Stimulated activated CD8-positive, alpha-beta memory T cell treated with anti-CD3 and anti-CD28 coated beads, Interleukin-15, amount 100 ng/mL, for 4 hours (primary cell): ENCODE measurements around the gene C4orf36.

Experiments
- DNase-seq, 2 donors: peaks; one replicate each; pipeline ENCODE4 v3.0.0-alpha.2; 2020; ENCODE audit warnings: low read depth in 2 of 2

Gene C4orf36

GRCh38 chr4:86857341-86858052 is 34.7 kb downstream of the C4orf36 start:
- DNase-seq = no peak

DNA sequence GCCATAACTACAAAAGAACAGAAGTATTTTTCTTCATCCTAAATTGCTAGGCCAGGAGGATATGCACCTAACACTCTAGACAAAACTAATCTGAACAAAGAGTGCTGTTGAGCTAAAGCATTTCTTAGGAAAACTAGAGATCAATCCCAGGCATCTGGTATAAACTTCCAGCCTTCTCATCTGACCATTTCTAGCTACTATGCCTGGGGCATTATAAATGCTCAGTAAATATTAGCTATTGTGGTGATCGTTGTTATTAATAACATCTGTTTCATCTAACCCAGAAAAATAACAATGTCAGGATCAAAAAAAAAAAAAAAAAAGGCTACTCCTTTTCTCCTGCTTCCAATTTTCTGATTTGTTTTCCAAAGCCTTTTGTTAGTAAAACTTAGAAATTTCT is 35.3 kb downstream of the C4orf36 start:
- no peak for DNase-seq

GRCh38 chr4:86855572-86855971 is 36.6 kb downstream of the C4orf36 start:
- no peak for DNase-seq

DNA sequence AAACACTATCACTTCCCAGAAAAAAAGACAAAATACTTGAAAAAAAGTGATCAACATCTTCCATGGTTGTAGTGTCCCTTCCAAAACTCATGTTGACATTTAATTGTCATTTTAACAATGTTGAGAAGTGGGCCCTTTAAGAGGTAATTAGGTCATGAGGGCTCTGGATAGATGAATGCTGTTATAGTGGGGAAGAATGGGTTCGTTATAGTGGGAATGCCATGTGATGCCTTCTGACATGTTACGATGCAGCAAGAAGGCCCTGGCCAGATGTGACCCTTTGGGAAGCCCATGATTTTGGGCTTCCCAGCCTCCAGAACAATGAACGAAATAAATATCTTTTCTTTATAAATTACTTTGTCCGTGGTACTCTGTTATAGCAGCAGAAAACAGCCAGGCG is 39.0 kb downstream of the C4orf36 start:
- no peak for DNase-seq

- no peak for DNase-seq
Observed at GRCh38 chr4:86848732-86849619, 43.2 kb downstream of the C4orf36 start, which contains the start of gene SLC10A6. Gene SLC10A6 (minus strand): TSS chr4:86849384. CDS start chr4:86849115, 269 bp downstream.

DNA sequence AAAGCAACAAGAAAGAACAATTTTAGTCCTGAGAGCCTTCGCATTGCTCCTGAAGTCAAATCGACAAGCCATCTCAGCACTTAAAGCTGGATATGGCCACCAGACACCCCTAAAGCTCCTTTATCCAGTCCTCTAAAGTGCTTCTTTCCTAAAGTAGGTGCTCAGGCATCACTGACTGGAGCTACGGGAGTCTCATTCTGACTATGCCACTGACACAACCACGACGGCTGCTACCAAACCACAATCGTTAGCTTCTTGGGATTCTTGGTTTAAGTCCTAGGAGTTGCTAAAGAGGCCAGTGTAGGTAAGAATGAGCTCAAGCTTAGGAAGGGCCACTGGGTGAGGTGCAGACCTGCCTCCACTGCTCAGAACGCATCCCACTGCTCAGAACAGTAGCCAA is 44.1 kb downstream of the C4orf36 start:
- DNase-seq = no peak

DNA sequence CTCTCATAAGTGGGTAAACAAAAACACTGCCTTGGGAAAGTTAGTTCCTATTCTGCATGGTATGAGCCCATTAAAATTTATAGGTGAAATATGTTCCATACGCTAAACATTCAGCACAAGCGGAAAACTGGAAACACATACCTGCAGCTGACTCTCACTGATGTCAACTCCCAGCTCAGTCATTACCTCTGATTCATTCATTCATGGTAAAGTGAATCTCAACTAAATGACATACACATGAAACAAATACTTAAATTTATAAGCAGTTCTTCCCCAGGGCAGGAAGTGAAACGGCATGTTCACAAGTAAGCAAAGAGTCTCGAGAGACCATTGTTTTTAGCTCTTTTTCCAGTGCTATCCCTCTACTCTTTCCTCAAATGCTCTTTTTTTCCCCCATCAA is 44.7 kb downstream of the C4orf36 start:
- DNase-seq = no peak

GRCh38 chr4:86846921-86847320 is 45.3 kb downstream of the C4orf36 start:
- DNase-seq = no peak

- DNase-seq = no peak
Observed at GRCh38 chr4:86845593-86845992, 46.6 kb downstream of the C4orf36 start.

GRCh38 chr4:86841309-86841708 is 50.9 kb downstream of the C4orf36 start:
- no peak for DNase-seq

DNA sequence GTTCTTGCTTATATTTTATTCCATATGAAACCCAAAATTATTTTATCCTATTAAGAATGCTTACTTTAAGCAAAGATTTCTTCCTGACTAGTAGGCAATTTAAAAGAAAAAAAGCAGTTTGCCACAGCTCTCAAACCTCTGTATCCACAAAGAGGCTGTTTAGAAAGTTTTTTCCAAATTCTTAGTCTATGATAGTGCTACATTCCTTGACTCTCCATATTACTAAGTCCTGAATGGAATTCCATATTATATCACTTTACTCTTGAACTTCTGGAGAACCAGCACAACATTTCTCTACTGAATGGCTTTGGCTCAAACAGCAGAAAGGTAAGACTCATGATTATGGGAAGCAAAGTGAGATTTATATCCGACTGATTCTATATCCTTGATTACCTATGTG is 51.4 kb downstream of the C4orf36 start:
- DNase-seq = no peak

DNA sequence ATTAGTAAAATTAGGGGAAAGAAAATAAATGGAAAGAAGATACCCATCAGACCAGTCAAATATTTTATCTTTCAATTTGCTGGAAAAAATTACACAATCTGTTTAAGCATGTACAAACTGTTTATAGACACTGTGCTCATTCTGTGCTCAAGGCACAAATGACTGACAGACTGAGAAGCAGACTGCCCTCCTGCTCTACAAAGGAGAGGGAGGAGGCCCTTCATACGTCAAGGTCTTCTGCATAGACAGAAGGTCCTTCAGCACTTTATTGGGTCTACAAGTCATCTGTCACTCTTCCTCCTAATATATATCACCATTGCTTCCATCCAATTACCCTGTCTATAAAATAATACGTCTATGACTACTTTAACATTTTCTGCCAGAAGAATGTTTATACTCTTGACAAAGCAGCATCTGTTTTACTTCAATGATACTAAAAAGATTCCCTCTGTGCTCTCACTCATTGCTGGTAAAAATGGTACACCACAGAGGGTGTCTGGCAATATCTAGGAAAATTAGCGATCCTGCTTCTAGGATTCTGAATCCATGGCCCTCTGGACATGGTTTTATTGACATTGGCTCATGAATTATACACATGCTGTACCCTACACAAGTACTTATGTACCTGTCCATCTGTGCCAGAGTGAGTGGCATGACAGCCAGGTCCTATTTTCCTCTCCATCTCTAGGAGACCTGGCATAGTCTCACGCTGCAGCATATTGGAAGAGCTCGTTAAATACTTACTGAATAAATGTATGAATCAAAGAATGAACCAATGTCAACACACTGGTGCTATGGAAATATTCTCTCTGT is 54.3 kb downstream of the C4orf36 start:
- DNase-seq = no peak

GRCh38 chr4:86835677-86836076 is 56.5 kb downstream of the C4orf36 start:
- no peak for DNase-seq

DNA sequence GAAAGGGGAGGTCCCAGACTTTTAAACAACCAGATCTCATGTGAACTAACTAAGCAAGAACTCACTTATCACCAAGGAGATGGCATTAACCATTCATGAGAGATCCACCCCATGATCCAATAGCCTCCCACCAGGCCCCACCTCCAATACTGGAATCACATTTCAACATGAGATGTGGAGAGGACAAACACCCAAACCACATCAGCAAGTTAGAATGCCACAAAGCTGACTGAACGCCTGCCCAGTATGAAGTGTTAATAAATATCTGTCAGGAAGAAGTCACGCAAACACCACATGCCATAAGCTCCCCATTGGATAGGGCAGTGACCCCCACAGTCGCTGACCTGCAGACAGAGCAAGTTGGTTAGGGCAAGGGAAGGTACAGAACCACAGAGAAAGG is 57.3 kb downstream of the C4orf36 start:
- no peak for DNase-seq

DNA sequence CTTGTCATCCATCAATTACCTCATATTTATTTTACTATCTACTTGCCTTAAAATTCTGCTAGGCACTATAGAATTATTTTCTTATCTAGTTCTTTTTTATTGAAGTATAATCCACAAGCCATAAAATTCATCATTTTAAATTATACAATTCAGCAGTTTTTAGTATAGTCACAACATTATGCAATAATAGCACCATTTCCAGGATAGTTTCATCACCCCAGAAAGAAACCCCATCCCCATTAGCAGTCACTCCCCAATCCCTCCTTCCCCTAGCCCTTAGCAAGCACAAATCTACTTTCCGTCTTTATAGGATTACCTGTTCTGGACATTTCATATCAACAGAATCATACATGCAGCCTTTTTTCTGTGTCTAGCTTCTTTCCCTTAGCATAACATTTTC is 58.6 kb downstream of the C4orf36 start:
- DNase-seq = no peak

DNA sequence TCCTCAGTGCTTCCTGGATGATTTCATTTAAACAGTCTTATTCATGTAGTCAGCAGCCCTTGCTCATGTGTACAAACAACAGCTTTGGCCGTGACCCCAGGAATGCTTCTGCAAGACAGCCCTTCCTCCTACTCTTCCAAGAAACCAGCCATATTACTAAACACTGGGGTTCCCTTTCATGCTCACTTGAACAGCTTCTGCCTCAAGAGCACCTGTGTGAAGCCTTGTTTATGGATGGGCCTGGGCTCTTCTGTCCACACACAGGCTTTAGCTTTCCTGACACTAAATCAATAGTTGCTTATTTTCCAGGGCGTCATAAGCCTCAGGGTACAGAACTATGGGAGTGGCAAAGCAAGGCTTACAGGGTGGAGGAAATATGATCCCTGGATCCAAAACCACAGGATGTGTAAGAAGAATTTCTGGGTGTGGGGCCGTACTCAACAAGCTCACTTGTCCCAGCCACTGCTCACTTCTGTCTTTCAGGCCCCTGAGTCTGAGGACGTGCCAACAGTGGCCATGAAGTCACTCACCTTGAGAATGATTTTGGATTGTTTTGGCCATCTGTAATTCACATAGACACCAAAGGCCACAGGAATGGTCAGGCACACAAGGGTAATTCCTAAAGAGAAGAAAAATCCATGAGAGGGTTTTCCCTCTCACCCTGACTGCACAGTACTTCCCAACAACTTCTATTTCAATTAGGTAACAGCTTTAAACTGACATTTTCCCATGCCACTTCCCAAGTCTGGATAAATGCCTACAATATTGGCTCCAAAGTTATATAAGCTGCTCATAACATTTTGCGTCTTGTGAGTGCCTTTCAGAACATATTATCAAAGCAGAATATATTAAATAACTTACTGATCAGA is 60.7 kb downstream of the C4orf36 start:
- no peak for DNase-seq
